Measurements from ENCODE around the gene MYO9A.

GRCh38 chr15:72112805-72113204, 5.1 kb downstream of the MYO9A start:
- TF ChIP-seq POLR2A (IDR thresholded peaks at IDR 0.05; ENCODE audit: borderline replicate concordance, extremely low read depth, insufficient read depth, insufficient read length) = no peak
- TF ChIP-seq ZNF274 (IDR thresholded peaks at IDR 0.05; ENCODE audit: low read depth, low read length) = no peak
